ENCODE measurements around the gene TAS1R1.
"Not testable (repeated sequence)": the region's sequence is repeated elsewhere in the genome, so short reads cannot be mapped to it uniquely, and the experiment has no call there.

The TAS1R1 gene

DNA sequence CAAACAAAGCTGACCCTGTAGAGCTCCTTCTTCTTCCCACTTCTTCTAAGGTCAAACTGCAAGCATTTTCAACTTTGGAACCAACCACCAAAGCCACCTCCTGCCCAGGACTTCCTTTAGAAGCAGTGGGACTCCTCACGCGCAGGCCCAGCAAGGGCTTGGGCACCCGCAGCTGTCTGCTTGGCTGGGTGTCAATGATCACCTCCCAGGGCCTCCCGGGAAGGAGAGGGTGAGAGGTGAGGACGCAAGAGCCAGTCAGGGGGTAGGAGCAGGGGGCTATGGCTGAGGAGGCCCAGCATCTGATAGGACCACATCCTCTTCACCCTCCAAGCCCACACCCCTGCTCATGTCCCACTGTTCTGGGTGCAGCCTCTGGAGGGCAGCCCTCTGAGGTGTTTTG is 37.3 kb downstream of the TAS1R1 start:
- no peak for DNase-seq

DNA sequence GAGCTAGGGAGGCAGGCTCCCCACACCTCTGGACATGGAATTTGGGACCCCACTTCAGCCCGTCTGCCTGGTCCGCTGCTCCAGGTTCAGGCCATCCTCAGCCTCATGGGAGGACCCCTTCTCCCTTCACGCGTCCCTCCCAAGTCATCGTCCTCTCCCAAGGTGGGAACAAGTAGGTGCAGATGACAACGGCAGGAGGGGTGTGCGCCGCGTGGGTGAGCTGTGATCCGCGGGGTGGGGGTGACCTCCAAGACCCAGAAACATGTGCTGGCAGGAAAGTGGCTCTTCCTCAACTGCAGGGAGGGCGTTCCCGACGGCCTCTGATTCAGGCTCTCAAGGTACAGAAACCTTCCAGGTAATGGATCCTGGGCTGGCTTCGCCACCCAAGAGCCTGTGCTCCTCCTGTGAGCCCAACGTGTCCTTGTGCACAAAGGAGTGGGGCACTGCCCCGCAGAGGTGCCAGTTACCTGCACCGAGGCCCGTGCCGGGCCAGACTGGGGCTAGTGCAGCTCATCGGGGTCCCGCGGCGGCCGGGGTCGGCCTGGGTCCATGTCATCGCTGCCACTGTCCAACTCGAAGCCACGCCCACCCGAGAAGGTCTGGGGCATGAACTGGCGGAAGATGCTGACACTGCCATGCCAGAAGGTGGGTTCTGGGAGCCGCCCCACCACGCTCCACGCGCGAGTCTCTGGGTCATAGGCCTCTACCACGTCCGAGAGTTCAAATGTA is 37.9 kb downstream of the TAS1R1 start:
- DNase-seq = no peak

DNA sequence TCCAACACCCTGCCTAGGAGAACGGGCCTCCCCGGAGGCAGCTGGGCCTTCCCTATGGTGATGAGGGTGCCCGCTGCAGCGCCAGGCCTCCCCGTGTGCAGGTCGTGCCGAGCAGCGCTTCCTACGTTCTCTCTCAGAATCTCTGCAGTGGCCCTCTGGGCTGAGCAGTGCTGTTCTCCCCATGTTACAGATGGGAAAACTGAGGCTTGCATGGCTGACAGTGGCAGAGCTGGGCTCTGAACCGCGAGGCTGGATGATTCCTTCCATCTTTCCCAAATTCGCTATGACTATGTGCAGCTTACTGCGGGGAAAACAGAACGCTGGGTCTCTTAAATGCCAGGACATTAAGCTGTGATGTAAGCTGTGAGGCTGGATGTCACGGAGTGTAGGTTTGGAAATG is 38.7 kb downstream of the TAS1R1 start:
- no peak for DNase-seq

DNA sequence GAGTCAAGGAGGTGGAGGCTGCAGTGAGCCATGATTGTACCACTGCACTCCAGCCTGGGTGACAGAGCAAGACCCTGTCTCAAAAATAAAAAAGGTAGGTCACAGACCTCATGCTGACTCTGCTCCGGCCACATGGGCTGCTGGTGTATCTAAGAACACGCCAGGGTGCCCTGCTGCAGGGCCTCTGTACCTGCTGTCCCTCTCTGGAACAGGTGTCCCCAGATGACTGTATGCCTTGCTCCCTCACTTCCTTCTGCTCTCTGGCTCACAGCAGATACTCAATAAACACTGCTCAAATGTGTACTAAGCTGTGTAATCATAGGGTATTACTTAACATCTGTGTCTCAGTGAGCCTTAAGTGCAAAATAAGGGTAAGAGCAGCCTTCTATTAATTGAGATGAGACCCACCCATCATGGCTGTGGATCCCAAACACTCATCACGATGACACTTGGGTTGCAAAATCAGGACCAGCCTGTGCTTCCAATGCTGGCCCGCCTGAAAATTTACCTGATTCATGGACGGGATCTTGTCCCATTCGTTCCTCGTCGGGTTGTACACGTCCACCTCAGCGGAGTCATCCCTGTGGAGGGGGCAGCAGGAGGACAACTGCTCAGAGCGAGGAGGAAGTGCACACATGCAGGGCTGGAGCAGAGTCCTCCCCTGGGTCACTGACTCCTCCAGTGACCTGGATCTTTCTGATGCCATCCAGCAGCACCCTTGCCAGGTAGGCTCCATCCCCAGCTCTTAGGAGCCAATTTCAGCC is 40.1 kb downstream of the TAS1R1 start:
- no peak for DNase-seq

- DNase-seq = no peak
Observed at GRCh38 chr1:6596351-6596750, 41.2 kb downstream of the TAS1R1 start.

GRCh38 chr1:6596886-6597776 is 42.0 kb downstream of the TAS1R1 start:
- no peak for DNase-seq

DNA sequence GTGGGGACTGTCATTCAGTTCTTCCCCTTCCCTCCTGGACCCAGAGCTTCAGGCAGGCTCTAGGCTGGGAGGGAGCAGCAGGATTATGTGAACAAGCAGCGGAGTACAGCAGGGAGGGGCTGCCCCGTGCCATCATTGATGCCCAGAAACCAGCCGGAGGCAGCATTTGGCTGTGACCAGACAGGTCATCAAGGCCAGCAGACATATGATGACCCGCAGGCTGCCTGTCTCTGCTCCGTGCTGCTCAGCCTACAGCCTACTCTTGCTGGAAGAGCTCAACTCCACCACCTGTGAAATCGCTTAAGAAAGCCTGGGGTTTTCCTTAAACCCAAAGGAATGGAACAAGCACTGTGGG is 42.6 kb downstream of the TAS1R1 start:
- DNase-seq = no peak

GRCh38 chr1:6599141-6599975 is 44.3 kb downstream of the TAS1R1 start:
- DNase-seq = no peak

DNA sequence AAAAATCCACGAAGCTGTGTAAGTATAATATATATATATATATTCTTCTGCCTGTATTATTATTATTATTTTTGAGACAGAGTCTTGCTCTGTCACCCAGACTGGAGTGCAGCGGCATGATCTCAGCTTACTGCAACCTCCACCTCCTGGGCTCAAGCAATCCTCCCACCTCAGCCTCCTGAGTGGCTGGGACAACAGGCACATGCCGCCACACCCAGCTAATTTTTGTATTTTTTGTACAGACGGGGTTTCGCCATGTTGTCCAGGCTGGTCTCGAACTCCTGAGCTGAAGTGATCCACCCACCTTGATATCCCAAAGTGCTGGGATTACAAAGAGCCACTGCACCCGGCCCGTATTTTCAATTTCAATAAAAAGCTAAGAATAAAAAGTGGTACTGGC is 44.9 kb downstream of the TAS1R1 start:
- DNase-seq = not testable (repeated sequence)

- DNase-seq = no peak
Observed at GRCh38 chr1:6600410-6601048, 45.4 kb downstream of the TAS1R1 start.

DNA sequence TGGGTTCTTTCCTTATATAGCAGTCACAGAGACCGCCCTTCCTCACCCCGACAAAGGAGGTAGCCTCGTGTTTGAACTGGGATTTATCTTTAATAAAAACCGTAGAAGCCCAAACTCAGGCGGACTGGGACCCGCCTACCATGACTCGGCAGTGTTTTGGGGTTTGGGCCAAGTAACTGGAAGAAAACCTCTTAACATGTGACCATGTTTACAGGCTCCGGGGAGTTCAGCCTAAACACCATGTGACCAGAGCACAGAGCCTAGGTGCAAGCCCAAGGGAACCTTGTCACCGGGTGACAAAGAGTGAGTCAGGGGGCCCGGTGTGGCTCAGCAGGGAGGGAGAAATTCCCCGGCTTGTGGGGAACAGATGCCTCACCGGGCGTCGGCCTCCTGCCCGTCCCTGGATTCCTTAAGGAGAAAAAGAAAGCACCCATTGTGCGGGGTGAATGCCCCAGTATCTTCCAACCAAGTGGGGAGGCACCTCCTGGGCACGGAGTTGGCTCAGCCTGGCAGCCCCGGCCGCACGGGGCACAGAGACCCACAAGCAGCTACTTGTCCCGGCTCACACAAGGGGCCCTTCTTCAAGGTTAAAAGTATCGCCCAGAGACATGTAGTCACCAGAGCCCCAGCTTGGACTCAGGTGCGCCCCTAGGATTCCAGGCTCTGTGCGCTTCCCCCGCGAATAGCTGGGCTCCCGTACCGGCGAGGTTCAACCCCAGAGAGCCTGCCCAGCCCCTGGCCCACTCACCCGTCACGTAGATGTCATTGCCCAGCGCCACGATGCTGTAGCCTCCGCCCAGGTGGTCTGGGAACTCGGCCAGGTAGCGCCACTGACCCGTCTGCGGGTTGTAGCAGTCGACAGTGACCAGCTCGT is 46.2 kb downstream of the TAS1R1 start:
- no peak for DNase-seq

DNA sequence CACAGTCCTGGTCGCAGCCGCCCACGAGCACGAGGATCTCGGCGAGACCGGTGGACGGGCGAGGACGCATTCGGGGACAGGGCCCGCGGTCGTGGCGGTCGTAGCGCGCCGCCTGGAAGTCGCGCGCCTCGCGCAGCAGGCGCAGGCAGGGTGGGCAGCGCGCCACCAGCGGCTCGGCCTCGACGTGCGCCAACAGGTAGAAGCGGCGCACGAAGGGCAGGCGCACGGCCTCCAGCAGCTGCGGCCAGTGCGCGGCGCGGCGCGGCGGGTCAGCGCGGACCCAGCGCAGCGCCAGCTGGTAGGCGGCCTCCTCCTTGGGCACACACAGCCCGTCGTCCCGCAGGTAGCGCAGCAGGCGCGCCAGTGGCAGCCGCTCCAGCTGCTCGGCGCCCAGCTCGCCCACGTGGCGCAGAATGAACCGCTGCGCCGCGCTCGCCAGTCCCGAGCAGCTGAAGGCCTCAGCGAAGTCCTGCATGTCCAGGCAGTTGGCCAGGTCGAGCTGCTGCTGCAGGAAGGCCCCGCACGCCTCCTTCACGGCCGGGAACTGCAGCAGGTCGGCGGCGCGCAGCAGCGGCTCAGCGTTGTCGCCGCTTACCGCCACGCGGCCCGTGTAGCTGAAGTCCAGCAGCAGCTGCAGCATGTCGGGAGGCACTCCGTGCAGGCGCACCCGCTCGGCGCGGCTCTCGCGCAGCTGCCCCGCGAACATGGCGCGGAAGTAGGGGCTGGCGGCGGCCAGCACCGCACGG is 47.0 kb downstream of the TAS1R1 start:
- DNase-seq = no peak

DNA sequence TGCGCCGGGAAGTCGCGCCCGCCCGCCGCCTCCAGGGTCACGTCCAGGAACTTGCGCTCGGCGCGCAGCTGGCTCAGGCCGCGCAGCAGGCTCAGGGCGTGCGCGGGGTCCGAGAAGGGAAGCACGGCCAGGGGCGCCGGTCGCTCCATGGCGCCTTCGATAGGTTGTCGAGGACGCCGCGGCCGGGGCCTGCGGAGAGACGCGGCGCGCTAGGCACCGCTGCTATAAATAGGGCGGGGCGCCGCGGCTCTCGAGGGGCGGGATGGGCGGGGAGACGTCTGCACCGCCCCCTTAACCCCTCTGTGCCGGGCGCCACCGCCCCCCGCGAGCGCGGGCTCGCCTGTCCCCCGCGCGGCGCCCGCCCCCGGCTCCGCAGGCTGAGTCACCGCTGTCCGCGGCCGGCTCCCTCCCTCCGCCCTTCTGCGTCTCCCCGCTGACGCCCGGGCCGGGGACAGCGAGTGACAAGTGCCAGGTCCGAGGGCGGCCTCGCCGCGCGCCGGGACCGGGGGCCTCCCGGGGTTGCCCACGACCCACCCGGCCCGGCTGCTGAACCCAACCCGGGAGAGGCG is 47.6 kb downstream of the TAS1R1 start, which contains the start of gene KLHL21:
Gene KLHL21 (minus strand): TSS at position 201 of the 569 bp plus-strand sequence. CDS start 52 bp downstream, at position 149.
- no peak for DNase-seq

GRCh38 chr1:6603238-6603914 is 48.3 kb downstream of the TAS1R1 start:
- DNase-seq = no peak

DNA sequence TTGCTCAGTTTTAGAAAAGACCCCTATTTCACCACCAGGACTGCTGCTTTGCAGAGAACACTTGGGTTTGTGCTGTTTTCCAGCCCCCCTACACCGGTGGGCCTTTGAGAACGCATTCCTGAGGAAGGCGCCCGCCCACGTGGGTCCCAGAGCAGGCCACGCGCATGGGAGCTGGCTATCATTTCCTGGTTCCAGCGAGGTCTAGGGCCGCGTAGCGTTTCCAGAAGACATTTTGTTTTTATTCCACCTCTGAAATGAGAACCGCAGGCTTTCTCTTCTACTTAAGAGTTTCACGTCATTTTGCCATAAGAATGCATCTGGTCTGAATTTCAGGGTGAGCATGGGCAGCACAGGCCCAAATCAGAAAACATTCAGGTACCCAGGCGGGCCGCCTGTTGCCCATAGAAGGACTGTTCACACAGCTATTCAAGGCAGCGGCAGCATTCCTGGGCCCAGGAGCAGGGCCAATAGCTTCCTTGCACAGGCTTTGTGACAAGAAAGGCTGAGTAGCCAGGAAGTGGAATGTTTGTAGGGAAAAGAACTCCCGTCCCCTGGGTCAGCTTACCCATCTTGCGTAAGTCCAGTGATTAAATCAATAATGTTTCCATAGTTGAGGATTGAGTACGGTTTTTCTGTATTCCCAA is 48.9 kb downstream of the TAS1R1 start:
- no peak for DNase-seq

DNA sequence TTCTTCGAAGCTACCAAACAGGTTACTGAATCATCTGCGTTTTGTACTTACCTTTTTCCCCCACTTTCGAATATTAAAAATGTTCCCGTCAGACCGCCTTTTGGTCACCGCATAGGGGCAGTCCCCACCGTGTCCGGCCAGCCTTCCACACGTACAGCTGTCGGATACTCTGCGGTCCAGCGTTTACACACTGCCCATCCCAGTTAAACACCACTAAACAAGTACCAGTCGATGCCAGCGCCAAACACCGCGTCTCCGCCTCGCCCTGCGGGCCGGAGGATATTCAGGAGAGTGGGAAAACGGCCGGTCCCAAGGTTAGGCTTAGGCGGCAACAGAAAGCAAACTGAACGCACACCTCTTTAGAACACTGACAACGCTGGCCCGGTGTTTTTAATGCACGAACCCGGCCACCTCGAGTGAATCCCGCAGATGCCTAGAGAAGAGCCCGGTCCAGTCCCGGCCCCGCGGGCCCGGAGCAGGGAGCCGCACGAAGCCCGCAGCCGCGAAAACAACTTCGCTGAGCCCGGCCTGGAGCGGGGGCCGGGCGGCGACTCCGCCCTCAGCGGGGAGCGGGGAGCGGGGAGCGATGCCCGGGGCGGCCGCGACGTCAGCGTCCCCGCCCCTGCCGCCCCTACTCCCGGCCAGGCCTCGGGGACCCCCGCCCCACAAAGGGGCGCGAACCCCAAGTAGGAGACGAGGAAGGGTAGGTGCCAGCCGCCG is 57.7 kb downstream of the TAS1R1 start:
- peak; percentile 22 for DNase-seq

DNA sequence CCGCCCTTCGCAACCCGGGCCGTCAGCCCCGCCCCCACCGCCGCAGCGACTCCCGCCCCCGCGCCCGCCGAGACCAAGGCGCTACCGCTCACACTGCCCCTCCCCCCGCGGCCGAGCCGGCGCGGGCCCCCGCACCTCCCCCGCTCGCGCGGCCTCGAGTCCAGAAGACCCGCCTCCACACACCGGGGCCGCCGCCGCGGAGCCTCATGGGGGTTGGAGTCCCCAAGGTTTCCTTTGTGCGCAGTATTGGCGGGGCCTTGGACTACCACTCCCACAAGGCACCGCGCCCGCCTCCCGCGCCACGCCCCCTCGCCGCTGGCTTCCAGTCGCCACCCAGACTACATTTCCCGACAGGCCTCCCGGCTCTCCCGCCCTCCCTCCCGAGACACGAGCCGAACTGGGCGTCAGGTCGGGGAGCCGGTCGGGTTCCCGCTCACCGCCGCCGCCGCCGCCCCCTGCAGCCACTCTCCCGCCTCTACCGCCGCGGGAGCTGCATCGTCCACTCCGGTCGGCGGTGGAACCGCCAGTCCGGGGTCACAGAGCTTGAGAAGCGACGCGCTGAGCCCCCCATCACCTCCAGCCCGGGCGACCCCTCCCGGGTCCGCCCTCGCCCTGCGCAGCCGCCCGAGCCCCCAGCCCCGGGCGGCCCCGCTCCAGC is 58.4 kb downstream of the TAS1R1 start, which contains the start of gene PHF13:
Gene PHF13 (plus strand): TSS at position 371 of the 658 bp plus-strand sequence. CDS start 336 bp downstream, outside the sequence.
- DNase-seq = peak; percentile 97

Measured in DMS 273 treated with DMSO at 0.1 percent for 48 hours (cell line).